HG03457 (cell line): Measurements from ENCODE around the gene ADCY1.
"Not testable (repeated sequence)": the region's sequence is repeated elsewhere in the genome, so short reads cannot be mapped to it uniquely, and the experiment has no call there.

ENCODE experiments used
- ATAC-seq: cut with Tn5 transposase; IDR thresholded peaks from one replicate; pipeline ENCODE4 v1.9.1; 2021; ENCODE audit warnings: moderate number of reproducible peaks; ENCODE audit not compliant: unreplicated experiment

ADCY1 gene

GRCh38 chr7:45708046-45708950, 134.1 kb downstream of the ADCY1 start:
- ATAC-seq = no peak

GRCh38 chr7:45709168-45710042, 135.2 kb downstream of the ADCY1 start:
- ATAC-seq = no peak

DNA sequence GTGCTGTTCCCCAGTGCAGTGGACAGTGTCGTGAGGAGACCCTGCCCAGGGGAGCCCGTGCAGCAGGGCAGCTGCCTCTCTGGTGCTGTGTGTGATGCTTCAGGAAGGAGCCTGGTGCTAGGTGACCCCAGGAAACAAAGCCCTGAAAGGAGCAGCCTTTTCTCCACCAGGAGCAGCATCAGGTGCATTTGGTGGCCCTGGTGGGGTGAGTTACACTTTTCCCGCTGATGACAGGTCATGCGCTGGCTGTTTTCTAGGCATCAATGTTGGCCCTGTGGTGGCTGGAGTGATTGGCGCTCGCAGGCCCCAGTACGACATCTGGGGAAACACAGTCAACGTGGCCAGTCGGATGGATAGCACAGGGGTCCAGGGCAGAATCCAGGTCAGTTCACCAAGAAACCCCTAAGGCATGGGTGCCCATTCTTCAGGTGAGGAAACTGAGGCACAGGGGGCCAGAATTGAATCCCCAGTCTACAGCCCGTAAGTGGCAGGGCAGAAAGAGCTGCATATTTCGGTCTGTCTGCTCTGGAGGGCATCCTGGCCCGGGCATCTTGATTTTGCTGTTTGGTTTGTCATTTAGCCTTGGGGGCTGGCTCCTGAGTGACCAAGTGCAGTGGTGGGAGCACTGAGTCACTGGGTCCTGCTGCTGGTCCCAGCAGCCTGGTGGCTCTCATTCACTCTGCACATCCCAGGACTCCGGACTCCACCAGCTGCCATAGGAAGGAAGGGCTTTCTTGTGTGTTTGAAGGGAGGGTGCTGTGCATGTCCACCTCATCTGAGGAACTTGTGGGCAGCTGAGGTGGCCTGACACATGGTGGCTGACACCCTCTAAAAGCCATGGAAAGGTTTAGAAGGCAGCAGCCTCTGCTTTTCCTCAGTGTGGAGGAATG, 136.3 kb downstream of the ADCY1 start:
- ATAC-seq = no peak

- ATAC-seq = no peak
Measured at GRCh38 chr7:45711161-45711490, 137.0 kb downstream of the ADCY1 start.

- ATAC-seq = no peak
Measured at GRCh38 chr7:45712057-45712689, 138.0 kb downstream of the ADCY1 start.

- no peak for ATAC-seq
Measured at GRCh38 chr7:45712872-45713668, 138.9 kb downstream of the ADCY1 start.

DNA sequence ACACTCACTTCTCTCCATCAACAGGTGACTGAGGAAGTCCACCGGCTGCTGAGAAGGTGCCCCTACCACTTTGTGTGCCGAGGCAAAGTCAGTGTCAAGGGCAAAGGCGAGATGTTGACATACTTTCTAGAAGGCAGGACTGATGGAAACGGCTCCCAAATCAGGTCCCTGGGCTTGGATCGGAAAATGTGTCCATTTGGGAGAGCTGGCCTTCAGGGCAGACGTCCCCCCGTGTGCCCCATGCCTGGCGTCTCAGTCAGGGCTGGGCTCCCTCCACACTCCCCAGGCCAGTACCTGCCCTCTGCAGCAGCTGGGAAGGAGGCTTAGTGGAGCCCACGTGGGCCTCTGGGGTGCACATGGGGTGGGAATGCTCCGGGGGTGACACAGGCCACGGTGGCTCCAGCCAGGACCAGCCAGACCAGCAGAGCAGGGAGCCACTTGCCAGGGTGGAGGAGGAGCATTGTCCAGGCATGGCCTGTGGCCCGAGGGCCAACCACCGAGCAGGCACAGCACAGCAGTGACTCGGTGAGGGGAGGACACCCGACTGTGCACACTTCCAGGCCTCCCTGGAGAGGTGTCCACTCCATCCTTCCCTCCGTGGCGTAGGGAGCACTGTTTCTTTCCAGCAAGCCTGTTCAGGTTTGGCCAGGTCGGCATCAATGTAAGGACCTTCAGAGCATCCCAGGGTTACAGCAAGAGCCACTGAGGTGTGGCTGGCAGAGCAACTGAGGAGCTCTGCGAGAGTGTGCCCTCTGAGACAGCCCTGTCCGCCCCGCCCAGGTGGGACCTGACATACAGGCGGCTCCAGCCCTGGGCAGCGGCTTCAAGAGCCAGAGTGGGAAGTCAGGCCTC, 139.7 kb downstream of the ADCY1 start:
- ATAC-seq = no peak

DNA sequence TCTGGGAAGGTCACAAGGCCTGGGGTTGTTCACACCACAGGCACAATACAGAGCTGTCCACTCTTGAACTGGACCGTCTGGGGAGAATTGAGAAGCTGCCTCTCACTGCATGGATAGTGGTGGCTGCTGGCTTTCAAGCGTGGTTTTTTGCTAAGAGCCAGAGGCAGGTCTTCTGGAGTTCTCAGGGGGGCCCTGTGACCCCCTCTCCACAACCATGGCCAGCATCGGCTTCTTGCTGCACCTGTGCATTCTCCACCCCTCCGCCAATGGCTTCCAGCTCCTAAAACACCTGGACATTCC, 140.3 kb downstream of the ADCY1 start:
- ATAC-seq = no peak

GRCh38 chr7:45715471-45716352, 141.5 kb downstream of the ADCY1 start:
- no peak for ATAC-seq

DNA sequence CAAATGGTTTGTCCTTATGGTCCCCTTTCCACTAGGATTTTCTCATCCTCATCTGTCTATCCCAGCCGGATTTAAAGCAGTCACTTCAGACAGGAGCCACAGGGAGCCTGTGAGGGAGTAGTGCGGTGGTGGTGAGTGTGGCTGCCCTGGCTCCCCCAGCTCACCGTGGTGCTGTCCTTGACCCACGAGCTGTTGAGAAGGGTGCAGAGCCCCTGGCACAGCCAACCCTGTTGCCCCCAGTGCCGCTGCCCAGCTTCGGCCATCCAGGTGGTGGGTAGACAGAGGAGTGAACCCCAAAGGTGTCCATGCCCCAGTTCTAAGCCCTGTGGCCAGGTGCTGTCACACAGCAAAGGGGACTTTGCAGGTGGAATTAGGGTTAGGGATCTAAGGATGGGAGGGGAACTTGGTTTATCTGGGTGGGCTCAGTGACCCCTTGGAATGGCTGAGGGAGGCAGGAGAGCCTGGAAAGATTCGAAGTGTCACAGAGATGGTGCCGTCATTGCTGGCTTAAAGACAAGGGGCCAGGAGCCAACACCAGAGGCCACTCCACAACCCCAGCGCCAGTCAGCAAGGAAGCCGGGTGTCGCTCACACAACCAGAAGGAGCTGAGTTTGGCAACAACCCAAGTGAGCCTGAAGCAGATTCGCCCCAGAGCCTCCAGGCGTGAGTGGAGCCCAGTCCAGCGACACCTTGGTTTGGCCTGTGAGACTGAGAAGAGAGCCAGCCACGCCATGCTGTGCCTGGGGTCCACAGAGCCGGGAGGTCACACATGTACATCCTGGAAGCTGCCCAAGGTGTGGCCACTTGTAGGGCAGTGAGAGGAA, 142.4 kb downstream of the ADCY1 start:
- no peak for ATAC-seq

- no peak for ATAC-seq
Measured at GRCh38 chr7:45717537-45718235, 143.5 kb downstream of the ADCY1 start.

DNA sequence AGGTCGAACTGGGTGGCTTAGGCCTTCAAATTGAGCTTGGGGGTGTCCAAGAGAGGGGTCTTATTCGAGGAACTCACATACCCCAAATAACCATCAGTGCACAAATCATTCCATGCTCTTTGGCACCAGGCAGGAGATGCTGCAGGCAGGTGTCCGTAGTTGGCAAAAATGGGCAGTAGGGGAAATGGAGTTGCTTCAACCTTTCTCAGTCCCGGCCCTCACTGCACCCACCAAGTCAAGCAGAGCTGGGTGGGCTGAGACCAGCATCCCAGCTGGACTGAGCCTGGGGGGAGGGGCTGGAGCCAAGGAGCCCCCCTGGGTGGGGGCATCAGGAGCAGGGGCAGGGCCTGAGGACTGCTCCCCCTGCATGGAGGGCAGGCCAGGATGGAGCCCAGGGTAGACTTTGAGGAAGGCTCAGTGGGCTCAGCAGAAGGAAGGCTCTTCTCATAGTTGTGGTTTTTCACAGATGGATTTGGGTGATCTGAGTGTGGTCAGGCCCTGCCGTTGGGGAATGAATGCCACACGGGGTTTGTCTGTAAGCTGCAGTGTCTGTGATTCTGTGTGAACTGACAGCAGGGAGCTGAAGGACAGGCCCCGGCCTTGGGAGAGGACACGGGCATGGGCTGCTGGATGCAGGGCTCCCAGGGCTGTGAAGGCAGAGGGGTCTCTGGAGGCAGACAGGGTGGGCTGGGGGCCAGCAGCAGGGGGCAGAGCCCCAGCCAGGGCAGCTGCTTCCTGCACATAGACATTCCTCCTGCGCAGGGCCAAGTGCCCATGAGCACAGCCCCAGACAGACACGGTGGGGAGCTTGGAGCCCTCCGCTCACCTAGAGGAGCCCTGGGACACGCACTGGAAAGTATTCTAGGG, 144.5 kb downstream of the ADCY1 start:
- ATAC-seq = no peak

DNA sequence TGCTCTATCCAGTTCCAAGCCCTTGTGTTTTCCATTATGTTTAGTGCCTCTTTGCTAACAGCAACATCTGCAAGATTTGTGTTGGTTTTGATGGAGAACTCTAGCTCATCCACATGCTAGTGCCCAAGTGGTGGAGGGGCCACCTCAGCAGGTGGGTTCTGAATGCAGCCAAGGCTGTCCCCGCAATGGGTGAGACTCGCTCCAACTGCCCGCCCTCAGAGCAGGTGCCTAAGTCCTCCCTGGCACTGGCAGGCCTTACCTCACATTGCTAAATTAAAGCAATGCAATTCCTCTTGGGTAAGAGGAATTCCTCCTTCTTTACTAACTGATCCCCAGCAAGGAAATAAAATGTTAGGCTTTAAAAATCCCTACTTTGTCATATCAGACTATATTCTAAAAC, 146.8 kb downstream of the ADCY1 start:
- ATAC-seq = no peak

DNA sequence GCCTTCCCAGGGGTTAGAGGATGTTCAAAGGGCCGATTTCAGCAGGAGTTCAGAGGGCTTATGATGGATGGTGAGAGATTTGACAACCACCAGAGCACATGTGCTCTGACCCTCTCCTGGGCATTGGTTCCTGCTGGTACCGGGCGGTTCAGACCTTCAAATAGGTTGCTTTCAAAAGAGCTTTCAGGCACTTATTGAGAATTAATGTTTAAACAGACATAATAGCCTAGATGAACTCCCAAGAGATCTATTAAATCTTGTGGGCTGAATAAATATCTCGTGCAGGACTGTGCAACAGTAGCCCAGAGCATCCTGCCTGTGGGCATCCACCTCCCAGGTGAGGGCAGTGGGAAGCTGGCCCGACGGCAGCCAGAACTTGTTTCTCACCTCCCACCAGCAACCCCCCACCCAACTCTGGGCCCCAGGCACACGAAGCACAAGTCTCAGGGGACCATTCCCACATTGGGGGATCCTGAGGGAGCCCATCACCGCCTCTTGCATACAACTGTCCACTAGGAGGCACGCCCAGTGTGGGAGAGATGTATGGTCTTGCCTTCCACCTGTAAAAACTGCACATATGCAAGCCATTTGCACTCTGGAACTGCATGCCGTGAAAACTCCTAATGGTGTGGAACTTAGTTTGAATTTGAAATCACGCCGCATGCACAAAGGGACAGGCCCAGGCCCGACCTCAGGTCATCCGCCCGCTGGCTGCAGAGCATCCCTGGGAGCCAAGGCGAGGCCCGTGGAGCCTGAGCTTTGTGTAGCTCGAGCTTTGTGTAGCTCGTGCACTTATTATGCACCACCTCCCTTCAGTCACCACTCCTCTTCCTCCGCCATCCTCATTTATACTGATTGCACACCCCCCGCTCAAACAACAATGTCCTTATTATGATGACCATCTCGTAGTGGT, 147.8 kb downstream of the ADCY1 start:
- ATAC-seq = no peak

GRCh38 chr7:45725231-45725630, 151.1 kb downstream of the ADCY1 start:
- not testable (repeated sequence) for ATAC-seq
